ENCODE measurements around the gene IGF2BP1. TPM values are rescaled to one million over a fixed set of nuclear protein-coding genes. Genes with fewer than 3 reads are reported as not detected.

IGF2BP1 gene
- total RNA-seq, 1 donor from 2014 or later, result 0.74 TPM

Small RNA genes within 50 kb of the gene (small RNA-seq; reads per million reads assigned to genes)
- not detected for gene RF00017 (ENCODE audit: low replicate concordance)
- not detected for gene RF01210 (ENCODE audit: low replicate concordance)
- 0.24 reads per million for gene RNU1-42P (ENCODE audit: low replicate concordance)
- gene RNU6-826P (ENCODE audit: low replicate concordance), result 0.13 reads per million

Other genes with a start within 250 kb of the IGF2BP1 start
- 0.25 TPM for gene TTLL6, start 180.2 kb upstream of the IGF2BP1 start, total RNA-seq
- gene CALCOCO2, start 166.3 kb upstream of the IGF2BP1 start, total RNA-seq, result 16.5 TPM
- gene ATP5MC1, start 104.6 kb upstream of the IGF2BP1 start, total RNA-seq, result 19.2 TPM
- 38.4 TPM for gene UBE2Z, start 89.0 kb upstream of the IGF2BP1 start, total RNA-seq
- 32.0 TPM for gene SNF8, start 52.5 kb upstream of the IGF2BP1 start, total RNA-seq
- gene GIP, start 28.8 kb upstream of the IGF2BP1 start, total RNA-seq, result not detected
- not detected for gene B4GALNT2, start 135.4 kb downstream of the IGF2BP1 start, total RNA-seq
- 0.25 TPM for gene GNGT2, start 213.2 kb downstream of the IGF2BP1 start, total RNA-seq
- gene ABI3, start 213.3 kb downstream of the IGF2BP1 start, total RNA-seq, result 0.25 TPM
- gene PHOSPHO1, start 233.4 kb downstream of the IGF2BP1 start, total RNA-seq, result 1.7 TPM

Measured in temporal lobe (tissue), 2 donors.